Stimulated activated CD4-positive, alpha-beta T cell treated with anti-CD3 and anti-CD28 coated beads, Interleukin-12 subunit alpha, Interleukin-12 subunit beta, amount 100 ng/mL, for 4 hours (primary cell): ENCODE results near the gene LCN12.
"Not testable (repeated sequence)": the region's sequence is repeated elsewhere in the genome, so short reads cannot be mapped to it uniquely, and the experiment has no call there.

ENCODE experiments used
- DNase-seq: peaks from one replicate; pipeline ENCODE4 v3.0.0-alpha.2; 2020

Gene LCN12

DNA sequence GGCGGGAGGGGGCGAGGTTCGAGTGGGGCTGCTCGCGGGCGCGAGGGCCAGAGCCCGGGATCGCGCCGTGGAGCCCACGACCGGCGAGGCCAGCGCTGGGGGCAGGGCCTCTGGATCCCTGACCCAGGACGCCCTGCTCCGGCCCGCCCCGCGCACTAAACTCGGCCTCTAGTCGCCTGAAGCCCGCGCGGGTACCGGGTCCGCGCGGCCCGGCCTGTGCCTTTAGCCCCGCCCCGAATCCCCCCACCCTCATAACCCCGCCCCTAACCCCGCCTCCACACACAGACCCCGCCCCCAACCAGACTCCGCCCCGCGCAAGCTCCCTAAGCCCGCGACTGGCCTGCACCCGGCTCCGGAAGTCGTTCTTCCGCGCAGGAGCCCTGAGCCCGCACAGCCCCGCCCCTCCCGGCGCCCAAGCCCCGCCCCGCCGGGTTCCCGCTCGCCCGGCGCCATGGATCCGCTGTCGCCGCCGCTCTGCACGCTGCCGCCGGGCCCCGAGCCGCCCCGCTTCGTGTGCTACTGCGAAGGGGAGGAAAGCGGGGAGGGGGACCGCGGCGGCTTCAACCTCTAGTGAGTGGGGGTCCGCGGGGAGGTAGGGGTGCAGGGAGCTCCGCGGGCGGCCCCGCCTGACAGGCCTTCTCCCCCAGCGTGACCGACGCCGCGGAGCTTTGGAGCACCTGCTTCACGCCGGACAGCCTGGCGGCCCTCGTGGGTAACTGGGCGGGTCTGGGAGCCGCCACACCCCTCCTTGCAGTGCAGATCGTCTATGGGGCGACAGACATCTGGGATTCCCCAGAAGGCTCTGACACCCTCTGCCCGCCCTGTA is 40.1 kb downstream of the LCN12 start, which contains the start of gene PAXX:
TSS of gene PAXX (plus strand) at position 430 of the 826 bp plus-strand sequence. CDS start at position 452, 22 bp downstream.
- DNase-seq: peak; percentile 96

DNA sequence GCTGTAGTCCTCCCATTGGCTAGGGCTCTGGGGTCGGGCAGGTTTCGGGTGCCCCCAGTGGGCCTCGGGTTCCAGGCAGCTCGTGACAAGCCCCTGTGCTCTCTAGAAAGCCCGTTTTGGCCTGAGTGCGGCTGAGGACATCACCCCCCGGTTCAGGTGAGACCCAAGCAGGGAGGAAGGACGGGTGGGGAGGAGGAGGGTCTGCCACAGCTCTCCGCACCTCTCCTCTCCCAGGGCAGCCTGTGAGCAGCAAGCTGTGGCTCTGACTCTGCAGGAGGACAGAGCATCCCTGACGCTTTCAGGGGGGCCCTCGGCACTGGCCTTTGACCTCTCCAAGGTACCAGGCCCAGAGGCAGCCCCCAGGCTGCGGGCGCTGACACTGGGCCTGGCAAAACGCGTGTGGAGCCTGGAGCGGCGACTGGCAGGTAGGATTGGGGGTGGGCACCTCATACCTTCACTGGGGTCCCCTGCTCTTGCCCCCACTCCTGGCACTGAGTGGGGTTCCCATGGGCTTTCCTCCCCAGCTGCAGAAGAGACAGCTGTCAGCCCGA is 40.8 kb downstream of the LCN12 start:
- DNase-seq: no peak

DNA sequence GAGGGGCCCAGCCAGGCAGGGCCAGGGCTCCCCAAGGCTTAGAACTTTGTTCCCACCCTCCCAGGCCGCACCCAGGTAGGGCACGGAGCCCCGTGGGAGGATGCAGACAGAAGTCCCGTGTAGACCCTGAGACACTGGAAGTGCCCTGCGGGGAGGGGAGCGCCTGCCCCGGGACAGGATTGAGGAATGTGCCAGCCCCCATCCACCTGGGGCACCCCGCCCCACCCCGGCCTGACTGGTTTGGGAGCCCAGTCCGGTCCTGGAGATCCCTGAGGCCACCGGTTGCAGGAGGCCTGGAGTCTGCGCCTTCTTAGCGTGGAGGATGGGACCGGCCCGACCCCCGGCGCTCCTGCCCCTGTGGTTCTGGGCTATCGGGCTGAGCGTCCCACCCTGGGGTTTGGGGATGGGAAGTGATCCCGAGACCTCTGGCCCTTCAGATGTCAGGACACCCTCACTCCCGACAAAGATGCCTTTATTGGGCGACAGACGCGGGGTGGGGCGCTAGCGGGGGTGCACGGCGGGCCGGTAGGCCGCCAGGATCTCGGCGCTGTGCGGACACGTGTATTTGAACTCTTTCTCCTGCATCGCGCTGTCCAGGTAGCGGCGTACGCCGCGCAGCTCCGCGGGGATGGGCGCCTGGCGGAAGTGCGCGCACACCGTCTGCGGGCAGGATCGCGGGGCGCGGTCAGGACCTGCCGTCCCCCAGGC is 42.3 kb downstream of the LCN12 start:
- no peak for DNase-seq

DNA sequence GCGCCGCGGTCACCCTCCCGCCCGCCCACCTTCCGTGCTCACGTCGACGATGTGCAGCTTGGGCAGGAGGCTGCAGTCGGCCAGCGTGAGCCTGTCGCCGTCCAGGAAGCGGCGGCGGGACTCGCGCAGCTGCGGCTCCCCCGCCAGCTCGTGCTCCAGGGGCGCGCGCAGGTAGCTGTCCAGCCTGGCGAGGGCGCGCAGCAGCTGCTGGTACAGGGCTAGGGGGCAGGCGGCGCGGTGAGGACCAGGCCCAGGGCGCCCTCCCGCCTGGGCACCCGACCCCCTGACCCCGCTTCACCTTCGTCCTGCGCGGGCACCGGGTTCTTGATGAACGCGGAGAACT is 42.8 kb downstream of the LCN12 start:
- DNase-seq: no peak

DNA sequence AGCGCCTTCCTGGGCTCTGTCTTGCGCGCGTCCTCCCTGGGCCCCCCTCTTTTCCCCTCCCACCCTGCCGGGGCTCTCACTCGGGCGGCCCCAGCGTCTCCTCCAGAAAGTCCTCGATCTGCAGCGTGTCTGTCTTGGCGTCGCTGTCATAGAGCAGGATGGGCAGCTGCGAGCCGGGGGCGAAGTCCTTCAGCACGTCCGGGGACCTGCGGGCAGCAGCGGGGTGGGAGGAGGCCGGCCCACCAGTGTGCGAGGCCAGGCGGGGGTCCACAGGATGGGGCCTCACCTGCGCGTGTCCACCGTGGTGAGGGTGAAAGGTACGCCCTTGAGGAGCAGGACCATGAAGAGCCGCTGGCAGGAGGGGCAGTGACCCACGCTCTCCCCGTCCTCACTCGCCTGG is 43.3 kb downstream of the LCN12 start:
- DNase-seq: no peak

DNA sequence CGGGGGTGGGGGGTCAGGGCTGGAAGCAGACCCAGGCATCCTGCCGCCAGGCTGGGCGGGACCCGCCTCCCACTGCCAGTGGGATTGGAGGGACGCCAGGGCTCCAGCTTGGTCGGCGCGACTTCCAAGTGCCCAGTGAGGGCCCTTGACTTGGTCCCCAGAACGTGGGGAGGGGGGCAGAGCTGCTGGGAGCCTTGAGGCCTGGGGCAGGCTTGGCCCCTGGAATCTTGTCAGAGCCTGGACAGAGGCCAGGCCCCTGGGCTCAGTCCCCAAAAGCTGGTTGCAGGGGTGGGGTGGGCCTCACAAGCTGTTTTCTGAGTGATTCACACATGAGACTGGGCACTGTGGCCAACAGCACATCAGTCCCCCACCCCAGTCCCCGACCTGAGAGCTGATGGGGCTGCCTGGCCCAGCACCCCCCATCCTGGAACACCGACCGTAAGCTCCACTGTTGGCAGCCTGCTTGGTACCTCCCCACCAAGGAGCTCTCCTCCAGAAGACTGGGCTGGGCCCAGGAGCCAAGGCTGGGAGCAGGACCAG is 43.8 kb downstream of the LCN12 start:
- DNase-seq: no peak

DNA sequence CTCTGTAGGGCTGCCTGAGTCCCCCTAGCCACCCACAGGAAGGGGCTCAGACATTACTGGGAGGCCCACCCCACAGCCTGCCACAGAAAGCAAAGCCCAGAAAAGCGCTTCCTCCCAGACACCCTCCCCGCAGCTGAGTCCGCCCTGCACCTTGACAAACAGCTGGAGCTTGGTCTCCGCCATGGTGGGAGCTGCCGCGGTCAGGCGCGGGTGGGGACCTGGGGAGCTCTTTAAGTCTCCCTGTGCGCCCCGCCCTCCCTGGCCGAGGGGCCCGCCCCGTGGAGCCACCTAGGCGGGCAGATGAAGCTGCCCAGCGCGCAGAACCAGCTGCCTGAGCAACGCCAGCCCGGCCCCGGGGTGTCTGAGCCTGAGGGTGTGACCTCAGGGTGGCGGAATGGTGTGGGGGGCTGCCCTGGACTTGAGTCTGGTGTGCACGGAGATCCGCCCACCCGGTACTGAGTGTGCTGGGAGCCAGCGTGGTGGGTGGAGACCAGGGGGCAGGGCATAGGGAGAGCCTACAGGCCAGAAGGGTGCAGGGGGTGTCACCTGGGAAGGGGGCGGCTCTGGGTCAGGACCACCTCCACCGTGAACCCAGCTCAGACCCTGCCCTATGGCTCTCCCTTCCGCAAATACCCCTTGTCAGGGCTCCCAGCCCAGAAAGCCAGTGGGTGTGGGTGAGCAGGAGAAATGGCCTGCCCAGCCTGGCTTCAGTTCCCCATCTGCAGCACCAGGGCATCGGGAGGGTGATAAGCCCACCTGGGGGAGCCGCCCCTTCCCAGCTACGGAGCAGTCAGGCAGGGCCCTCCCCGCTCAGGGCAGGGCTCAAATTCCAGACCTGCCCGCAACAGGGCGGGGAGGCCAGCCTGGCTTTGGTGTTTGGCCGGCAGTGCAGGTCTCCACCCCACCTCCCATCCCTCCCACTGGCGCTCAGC is 44.6 kb downstream of the LCN12 start, which contains the start of gene CLIC3:
TSS of gene CLIC3 (minus strand) at position 208 of the 932 bp plus-strand sequence. CDS start at position 183, 25 bp downstream.
- peak; percentile 29 for DNase-seq

DNA sequence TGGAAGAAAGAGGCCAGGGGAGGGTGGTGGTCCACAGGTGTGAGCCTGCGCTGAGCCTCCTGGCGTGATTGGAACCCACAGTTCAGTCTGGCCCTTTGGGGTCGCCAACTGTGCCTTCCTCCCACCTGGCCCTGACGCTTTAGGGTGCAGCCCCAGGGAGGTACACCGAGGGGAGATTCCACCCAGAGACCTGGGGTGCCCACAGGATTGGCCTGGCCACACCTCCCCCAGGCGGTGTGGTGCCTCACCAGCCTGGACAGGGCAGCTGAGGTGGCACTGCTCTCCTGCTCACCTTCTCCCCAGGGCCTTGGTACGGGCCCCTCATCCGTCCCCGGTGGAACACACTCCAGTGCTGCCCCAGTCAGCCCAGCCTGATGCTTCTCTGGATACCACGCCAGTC is 45.3 kb downstream of the LCN12 start:
- no peak for DNase-seq

DNA sequence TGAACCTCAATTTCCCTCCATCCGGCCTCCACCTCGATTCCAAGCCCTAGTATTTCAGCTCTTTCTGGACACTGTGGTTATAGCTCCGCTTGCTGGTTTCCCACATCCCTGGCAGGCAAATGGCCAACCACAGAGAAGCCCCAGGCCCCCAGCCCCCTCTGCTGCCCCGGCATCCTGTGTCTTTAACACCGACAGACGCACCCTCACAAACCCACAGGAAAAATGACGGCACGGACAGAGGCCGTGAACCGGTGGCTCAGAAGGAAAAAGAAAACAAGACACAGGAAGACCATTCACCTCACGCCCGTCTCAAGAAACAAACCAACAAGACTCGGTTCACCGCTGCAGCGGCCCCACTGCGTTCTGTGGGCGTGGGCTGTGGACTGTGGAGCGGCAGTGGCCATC is 45.8 kb downstream of the LCN12 start:
- no peak for DNase-seq

DNA sequence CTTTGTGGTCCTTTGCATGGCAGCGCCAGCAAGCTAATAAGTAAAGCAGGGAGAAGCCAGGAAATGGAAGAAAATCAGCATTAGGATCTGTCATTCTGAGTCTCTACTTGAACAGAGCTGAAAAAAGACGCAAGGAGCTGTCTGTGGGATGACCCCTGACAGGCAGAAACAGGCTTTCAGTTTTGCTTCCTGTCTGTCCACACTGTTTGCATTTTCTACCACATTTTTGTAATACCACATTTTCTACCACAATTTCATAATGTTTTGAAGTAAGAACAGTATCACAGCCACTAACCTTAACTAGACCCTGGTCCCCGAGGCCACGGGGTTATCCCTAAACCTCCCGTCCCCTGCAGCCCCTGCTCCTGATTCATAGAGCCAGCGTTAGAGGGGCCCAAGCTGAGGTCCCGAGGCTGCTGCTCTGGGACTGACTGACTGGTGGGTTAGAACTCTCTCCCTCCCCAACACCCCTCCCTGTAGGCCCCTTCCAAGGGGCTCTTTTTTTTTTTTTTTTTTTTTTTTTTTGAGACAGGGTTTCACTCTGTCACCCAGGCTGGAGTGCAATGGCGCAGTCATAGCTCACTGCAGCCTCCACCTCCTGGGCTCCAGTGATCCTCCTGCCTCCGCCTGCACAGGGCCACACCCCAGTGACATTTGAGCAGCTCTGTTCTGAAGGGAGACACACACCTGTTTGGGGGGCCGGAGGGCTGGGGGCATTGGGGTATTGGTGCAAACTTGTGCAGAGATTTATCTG is 48.3 kb downstream of the LCN12 start:
- no peak for DNase-seq

DNA sequence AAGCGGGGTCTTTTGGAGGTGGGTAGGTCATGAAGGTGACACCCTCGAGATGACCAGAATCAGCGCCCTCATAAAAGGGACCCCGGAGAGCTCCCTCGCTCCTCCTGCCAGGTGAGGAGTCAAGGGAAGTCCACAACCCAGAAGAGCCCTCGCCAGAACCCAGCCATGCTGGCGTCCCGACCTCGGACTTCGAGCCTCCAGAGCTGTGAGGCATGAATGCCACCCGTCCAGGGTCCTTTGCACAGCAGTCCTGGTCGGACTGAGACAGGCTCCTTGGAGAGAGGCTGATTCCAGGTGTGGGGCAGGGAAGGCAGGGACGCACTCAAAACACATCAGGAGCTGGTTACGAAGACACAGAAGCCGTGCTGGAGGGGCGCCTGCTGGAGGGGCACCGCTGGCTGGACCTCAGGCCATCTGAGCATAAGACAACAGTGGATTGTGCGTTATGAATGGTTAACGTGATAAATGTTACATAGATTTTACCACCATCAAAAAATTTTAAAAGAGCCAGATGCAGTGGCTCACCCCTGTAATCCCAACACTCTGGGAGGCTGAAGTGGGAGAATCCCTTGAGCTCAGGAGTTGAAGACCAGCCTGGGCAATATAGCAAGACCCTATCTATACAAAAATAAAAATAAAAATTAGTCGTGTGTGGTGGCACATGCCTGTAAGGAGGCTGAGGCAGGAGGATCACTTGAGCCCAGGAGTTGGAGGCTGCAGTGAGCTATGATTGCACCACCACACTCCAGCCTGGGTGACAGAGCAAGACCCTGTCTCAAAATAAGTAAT is 50.0 kb downstream of the LCN12 start:
- no peak for DNase-seq

DNA sequence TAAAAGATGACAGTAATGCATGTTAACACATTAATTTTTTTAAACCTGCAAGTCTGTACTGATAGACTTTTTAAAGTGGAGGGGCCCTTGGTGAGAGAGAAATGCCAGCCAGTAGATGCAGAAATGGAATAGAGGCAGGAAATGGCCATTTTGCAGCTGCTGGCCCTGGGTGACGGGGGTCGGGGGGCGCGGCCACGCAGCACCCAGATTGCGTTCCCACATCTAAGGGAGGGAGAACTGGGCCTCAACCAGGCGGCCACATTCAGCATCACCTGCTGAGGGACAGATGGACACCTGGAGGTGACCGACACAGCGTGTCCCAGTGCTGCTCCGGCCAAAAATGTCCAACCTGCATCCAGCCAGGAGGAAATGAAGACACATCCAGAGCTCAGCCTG is 50.6 kb downstream of the LCN12 start:
- no peak for DNase-seq

DNA sequence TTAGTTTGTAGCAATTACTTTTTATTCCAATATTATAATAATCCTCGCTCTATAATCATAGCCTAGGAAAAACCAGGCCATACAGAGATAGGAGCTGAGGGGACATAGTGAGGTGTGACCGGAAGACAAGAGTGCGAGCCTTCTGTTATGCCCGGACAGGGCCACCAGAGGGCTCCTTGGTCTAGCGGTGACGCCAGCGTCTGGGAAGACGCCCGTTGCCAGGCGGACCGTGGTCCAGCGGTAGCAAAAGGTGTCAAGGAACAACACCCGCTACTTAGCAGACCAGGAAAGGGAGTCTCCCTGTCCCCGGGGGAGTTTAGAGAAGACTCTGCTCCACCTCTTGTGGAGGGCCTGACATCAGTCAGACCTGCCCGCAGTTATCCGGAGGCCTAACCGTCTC is 52.2 kb downstream of the LCN12 start:
- DNase-seq: not testable (repeated sequence)
